Mononuclear cell (primary cell): Measurements from ENCODE around the gene GRM1. TPM values are rescaled to one million over a fixed set of nuclear protein-coding genes. Genes with fewer than 3 reads are reported as not detected.

Source experiments
- total RNA-seq: library from RNA; depleted of rRNA; stranded (reverse); fragments of >200 nt; gene quantifications from one replicate; pipeline ENCODE4 v1.2.3, GENCODE V29; 2012

GRM1 gene
- total RNA-seq, 1 donor: not detected

Other genes with a start within 250 kb of the GRM1 start
- gene FBXO30, start 214.3 kb upstream of the GRM1 start, total RNA-seq: 4.0 TPM
- 29.0 TPM for gene SHPRH, start 64.7 kb upstream of the GRM1 start, total RNA-seq